Astrocyte (in vitro differentiated cells and primary cell): ENCODE results near the gene TBC1D2B.

Source experiments
- EZH2 ChIP-seq: IDR thresholded peaks from 2 replicates; pipeline ENCODE4 v1.6.1; 2012; ENCODE audit warnings: mild to moderate bottlenecking, low read length, inconsistent platforms; ENCODE audit not compliant: insufficient read depth
- TF ChIP-seq, protein P1 (sequence below): IDR thresholded peaks from 2 replicates; pipeline ENCODE4 v1.5.1; 2011; ENCODE audit warnings: low read depth, mild to moderate bottlenecking, inconsistent platforms, low read length, moderate library complexity; ENCODE audit not compliant: insufficient read depth

GRCh38 chr15:78051596-78051995 lies 25.9 kb downstream of the TBC1D2B start:
- no peak for TF ChIP-seq EZH2
- TF ChIP-seq, protein P1, sequence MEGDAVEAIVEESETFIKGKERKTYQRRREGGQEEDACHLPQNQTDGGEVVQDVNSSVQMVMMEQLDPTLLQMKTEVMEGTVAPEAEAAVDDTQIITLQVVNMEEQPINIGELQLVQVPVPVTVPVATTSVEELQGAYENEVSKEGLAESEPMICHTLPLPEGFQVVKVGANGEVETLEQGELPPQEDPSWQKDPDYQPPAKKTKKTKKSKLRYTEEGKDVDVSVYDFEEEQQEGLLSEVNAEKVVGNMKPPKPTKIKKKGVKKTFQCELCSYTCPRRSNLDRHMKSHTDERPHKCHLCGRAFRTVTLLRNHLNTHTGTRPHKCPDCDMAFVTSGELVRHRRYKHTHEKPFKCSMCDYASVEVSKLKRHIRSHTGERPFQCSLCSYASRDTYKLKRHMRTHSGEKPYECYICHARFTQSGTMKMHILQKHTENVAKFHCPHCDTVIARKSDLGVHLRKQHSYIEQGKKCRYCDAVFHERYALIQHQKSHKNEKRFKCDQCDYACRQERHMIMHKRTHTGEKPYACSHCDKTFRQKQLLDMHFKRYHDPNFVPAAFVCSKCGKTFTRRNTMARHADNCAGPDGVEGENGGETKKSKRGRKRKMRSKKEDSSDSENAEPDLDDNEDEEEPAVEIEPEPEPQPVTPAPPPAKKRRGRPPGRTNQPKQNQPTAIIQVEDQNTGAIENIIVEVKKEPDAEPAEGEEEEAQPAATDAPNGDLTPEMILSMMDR: no peak
